GM12864 (cell line): Measurements from ENCODE around the gene CCDC157.
A peak's percentile ranks its signal among the peaks of the same experiment; 100 is the strongest.

Source experiments
- DNase-seq: peaks from one replicate; pipeline ENCODE4 v3.0.0-alpha.2; 2011; ENCODE audit warnings: low read depth
- H3K4me3 ChIP-seq: 2 replicates; pipeline ENCODE4 v1.5.1; 2011; ENCODE audit warnings: mild to moderate bottlenecking, low read depth, low read length, control low read depth
- CTCF ChIP-seq: IDR thresholded peaks from 2 replicates; pipeline ENCODE4 v1.5.1; 2011; ENCODE audit warnings: low read depth, mild to moderate bottlenecking, moderate library complexity, low read length, control low read depth, inconsistent platforms; ENCODE audit errors: missing control alignments

Gene CCDC157

DNA sequence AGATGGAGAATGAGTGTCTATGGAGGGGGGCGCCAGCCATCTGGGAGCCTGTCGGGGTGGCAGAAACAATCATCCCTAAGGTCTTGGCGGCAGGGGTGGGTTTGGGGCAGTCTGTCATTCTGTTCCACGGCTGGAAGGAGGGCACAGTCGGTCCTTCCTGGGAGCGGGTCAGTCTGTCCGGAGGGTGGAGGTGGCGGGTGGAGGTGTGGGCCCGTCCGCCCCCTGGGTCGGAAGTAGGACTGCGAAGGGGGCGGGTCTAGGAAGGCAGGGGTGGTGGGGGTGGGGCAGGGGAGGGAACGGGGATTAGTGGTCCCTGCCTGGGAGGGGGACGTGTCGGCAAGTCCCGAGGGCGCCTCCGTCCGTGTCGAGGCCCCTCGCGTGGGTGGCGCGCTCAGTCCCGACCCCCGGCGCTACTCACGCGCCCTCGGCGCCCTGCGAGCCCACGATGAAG, 30.5 kb upstream of the CCDC157 start:
- no peak for TF ChIP-seq CTCF
- H3K4me3 ChIP-seq = peak overlapping the region; percentile 67
- no peak for DNase-seq

- TF ChIP-seq CTCF = no peak
- peak within 1 kb of the TSS; percentile 67 for H3K4me3 ChIP-seq
- DNase-seq = peak; percentile 85
Measured at GRCh38 chr22:30326706-30327362, 30.0 kb upstream of the CCDC157 start, which contains the start of gene TBC1D10A. TSS of gene TBC1D10A (minus strand) at chr22:30326941. CDS start at chr22:30326881, 60 bp downstream.

DNA sequence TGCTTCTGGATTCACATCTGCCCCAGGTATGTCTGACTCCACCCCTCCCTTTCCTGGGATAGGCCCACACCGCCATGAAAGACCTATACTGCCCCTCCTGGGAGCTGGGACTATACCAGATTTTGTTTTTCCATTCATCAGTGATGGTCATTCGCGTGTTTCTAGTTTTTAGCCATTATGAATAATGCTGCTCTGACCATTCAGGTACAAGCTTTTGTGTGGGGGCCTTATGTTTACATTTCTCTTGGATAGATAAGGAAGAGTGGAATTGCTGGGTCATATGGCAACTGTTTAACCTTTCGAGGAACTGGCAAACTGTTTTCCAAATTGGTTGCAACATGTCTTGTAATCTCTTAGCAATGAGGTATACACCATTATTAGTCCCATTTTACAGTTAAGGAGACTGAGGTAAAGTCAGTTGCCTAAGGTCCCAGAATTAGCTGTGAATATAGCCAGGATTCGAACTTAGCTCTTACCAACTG, 28.9 kb upstream of the CCDC157 start:
- TF ChIP-seq CTCF = no peak
- no peak for DNase-seq

DNA sequence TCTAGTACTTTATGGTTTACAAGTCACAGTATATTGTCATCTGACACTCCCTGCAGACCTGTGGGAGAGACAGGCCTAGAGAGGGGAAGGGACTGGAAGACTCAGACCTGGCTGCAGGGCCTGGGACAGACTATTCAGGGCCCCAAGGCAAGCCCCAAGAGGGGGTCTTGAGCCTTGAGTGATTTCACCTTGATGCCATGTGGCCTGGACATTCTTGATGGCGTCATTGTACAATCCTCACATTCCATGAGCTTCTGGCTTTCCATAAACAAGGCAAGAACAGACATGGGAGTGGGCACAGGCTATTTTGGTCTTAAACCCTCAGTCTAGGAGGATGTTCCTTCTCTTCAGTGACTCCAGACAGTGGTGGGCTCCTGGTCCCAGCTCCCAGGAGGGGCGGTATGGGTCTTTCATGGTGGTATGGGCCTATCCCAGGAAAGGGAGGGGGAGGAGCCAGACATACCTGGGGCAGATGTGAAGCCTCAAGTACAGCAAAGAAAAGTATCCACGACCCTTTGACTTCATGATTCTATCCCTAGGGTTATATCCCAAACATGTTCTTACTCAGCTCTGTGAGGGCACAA, 28.2 kb upstream of the CCDC157 start:
- H3K4me3 ChIP-seq = no peak overlapping the region
- TF ChIP-seq CTCF = no peak
- DNase-seq = no peak

More for the DNA sequence above, 28.9 kb upstream of the CCDC157 start:
- peak overlapping the region; percentile 66; the same call in 1 of the 2 replicates for H3K4me3 ChIP-seq

DNA sequence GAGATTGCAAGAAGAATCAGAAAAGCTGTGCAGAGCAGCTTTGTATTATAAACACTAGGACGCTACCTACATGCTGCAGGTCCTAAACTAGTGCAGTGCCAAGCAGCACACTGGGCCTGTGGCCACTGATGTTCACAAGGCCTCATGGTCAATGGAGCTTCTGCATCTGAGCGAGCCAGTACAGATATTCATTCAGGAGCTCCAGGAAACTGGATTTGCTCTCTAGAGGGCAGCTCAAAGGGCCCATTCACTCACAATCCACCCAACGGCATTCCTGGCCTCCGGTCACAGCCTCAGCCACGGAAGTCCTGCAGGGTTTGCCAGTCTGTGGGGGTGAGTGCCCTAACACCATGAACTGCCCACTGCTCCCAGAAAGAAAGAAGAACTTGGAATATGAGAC, 24.3 kb upstream of the CCDC157 start:
- TF ChIP-seq CTCF = no peak
- no peak for DNase-seq

GRCh38 chr22:30332994-30333706, 23.7 kb upstream of the CCDC157 start:
- no peak for DNase-seq
- TF ChIP-seq CTCF = no peak
- H3K4me3 ChIP-seq = no peak overlapping the region

More for the DNA sequence above, 24.3 kb upstream of the CCDC157 start:
- no peak overlapping the region for H3K4me3 ChIP-seq
